ENCODE measurements around the gene NFKBIE.

GRCh38 chr6:44262467-44263353, 2.6 kb downstream of the NFKBIE start:
- TF ChIP-seq CTCF (IDR thresholded peaks at IDR 0.05; ENCODE audit: insufficient read depth, low read depth, low read length) (no peak), EZH2 (IDR thresholded peaks at IDR 0.05; ENCODE audit: insufficient read depth, low read length) (no peak)
